Skin epidermis (tissue), 12 donors: Measurements from ENCODE around the gene IFNA10.
"Not testable (repeated sequence)": the region's sequence is repeated elsewhere in the genome, so short reads cannot be mapped to it uniquely, and the experiment has no call there.

ENCODE experiments used
- H3K27ac ChIP-seq, 21 experiments: fragments of 200-600 bp; sonication (generic) in 11 of 21; one replicate each; pipeline ENCODE4 v1.5.0; 2020; ENCODE audit warnings: mild to moderate bottlenecking in 3 of 21, inconsistent platforms in 2 of 21, moderate library complexity in 2 of 21
- H3K4me3 ChIP-seq, 7 experiments: fragments of 200-600 bp; sonication (generic) in 2 of 7; one replicate each; pipeline ENCODE4 v1.5.0; 2020; ENCODE audit warnings: inconsistent platforms in 2 of 7, mild to moderate bottlenecking in 2 of 7, moderate library complexity in 1 of 7

The IFNA10 gene

GRCh38 chr9:21194867-21195776 lies 11.8 kb downstream of the IFNA10 start:
- not testable (repeated sequence) for H3K4me3 ChIP-seq, H3K27ac ChIP-seq

DNA sequence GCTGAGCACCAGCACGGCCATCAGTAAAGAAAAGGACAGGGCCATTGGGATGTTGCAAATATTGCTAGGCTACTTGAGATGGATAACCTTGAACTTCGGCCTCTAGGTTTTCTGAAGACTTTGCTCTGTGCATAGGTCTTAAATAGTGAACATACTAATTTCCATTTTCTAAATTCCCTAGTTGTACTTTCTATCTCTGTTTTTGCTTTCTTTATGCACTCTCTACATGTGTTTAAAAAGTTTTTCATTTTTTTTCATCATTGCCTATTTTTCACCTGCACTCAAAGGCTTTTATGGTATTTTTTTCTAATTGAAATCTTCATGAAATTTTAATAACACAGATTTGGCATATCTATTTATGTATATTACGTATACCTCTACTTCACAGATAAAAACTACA lies 19.5 kb downstream of the IFNA10 start, which contains the start of gene IFNA4:
Gene IFNA4, minus strand, starts transcription at position 101 of the 400 bp plus-strand sequence. Its CDS starts 56 bp downstream, at position 45.
- not testable (repeated sequence) for H3K4me3 ChIP-seq, H3K27ac ChIP-seq

- not testable (repeated sequence) for H3K27ac ChIP-seq, H3K4me3 ChIP-seq
Observed at GRCh38 chr9:21182810-21183736, 23.9 kb downstream of the IFNA10 start.

DNA sequence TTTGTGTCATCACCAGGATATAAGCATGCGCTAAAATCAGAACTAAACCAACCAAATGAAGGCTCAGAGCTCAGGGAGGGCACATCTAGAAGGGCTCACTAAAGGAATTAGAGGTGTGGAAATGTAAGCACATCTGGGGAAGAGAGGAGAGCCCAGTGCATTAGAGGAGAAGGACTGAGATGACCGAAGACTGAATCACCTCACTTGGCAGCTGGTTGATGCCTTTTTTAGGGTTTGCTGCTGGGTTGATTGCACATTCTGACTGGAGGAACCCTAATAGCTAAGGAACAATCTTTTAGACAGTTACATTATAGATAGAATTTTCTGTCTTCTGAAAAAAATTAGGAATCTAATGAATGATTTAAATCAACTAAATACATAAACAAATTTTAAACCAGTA lies 32.3 kb downstream of the IFNA10 start:
- no peak overlapping the region for H3K4me3 ChIP-seq
- no peak overlapping the region for H3K27ac ChIP-seq

DNA sequence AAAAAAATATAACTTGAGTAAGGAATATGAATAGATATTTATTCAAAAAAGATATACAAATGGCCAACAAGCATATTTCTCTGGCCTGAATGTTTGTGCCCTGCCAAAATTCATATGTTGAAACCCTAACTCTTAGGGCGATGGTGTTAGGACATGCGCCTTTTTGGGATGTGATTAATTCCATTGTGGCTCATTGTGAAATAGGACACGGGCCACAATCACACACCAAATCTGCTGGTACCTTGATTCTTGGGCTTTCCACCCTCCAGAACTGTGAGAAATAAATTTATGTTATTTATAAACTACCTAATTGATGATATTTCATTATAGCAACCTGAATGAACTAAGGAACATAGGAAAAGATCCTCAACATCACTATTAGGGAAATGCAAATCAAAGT lies 34.8 kb downstream of the IFNA10 start:
- Histone ChIP-seq H3K27ac (no peak overlapping the region), H3K4me3 (no peak overlapping the region)

DNA sequence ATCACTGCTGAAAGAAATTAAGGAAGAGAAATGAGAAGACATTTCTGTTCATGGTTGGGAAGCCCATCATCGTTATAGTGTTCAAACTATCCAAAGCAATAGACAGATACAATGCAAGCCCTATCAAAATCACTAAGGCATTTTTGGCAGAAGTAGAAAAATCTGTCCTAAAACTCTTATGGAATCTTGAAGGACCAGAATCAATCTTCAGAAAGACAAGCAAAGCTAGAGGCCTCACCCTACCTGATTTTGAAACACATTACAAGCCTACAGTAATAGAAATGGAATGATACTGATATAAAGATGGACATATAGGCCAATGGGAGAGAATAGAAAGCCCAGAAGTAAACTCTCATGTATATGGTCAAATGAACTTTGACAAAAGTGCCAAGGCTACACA lies 35.6 kb downstream of the IFNA10 start:
- Histone ChIP-seq H3K4me3 (no peak overlapping the region), H3K27ac (no peak overlapping the region)

- not testable (repeated sequence) for H3K4me3 ChIP-seq, H3K27ac ChIP-seq
Observed at GRCh38 chr9:21166560-21166959, 40.4 kb downstream of the IFNA10 start, which contains the start of gene IFNA21. Gene IFNA21, minus strand, starts transcription at chr9:21166660. Its CDS starts 48 bp downstream, at chr9:21166612.

GRCh38 chr9:21165516-21165915 lies 41.4 kb downstream of the IFNA10 start:
- H3K27ac ChIP-seq: no peak overlapping the region
- no peak overlapping the region for H3K4me3 ChIP-seq

- Histone ChIP-seq H3K4me3 (no peak overlapping the region), H3K27ac (no peak overlapping the region)
Observed at GRCh38 chr9:21160178-21160577, 46.8 kb downstream of the IFNA10 start.
